Right lobe of liver (tissue), 6 donors: ENCODE data around the gene CST3. TPM values are rescaled to one million over a fixed set of nuclear protein-coding genes. Genes with fewer than 3 reads are reported as not detected.
A peak's percentile ranks its signal among the peaks of the same experiment; 100 is the strongest.

Source experiments
- ATAC-seq, 4 donors: fragments of 200-7000 bp; cut with Tn5 transposase; one replicate each; pipeline ENCODE4 v1.9.1; 2020; ENCODE audit warnings: mild to moderate bottlenecking in 4 of 4, moderate library complexity in 4 of 4
- DNase-seq, 3 donors: peaks; one replicate each; pipeline ENCODE4 v3.0.0-alpha.2; 2020
- H3K27ac ChIP-seq, 3 donors: fragments of 200-600 bp; one replicate each; pipeline ENCODE4 v1.8.0; 2022
- H3K27me3 ChIP-seq, 2 donors: fragments of 200-600 bp; one replicate each; pipeline ENCODE4 v1.8.0; 2022
- H3K36me3 ChIP-seq, 4 donors: fragments of 200-600 bp; sonication (generic) in 1 of 4; one replicate each; pipeline versions ENCODE4 v1.5.1 to v1.8.0; 2017 to 2022; ENCODE audit warnings: control low read depth in 1 of 4
- H3K4me1 ChIP-seq, 4 donors: fragments of 200-600 bp; sonication (generic) in 1 of 4; one replicate each; pipeline versions ENCODE4 v1.5.1 to v1.8.0; 2017 to 2022; ENCODE audit warnings: control low read depth in 1 of 4
- H3K4me3 ChIP-seq, 3 donors: fragments of 200-600 bp; one replicate each; pipeline ENCODE4 v1.8.0; 2022
- H3K9me3 ChIP-seq, 4 donors: fragments of 200-600 bp; sonication (generic) in 1 of 4; one replicate each; pipeline versions ENCODE4 v1.5.1 to v1.8.0; 2017 to 2022; ENCODE audit warnings: control low read depth in 1 of 4
- CTCF ChIP-seq, 4 donors: fragments of 200-600 bp in 3 of 4; fragments of 450-650 bp in 1 of 4; IDR thresholded peaks; one replicate each; pipeline versions ENCODE4 v1.5.1 to v1.8.0; 2016 to 2022; ENCODE audit warnings: antibody characterized with exemption in 4 of 4, mild to moderate bottlenecking in 2 of 4
- POLR2A ChIP-seq: fragments of 450-650 bp; IDR thresholded peaks from one replicate; pipeline ENCODE4 v1.6.1; 2017; ENCODE audit warnings: antibody characterized with exemption, mild to moderate bottlenecking
- WGBS: methylation state at CpG from one replicate; pipeline ENCODE4 v1.1.6; 2018; ENCODE audit warnings: low coverage, low lambda C conversion rate; ENCODE audit not compliant: insufficient coverage; ENCODE audit errors: missing lambda C conversion rate; 5-methylcytosine and 5-hydroxymethylcytosine counted together
- intact Hi-C, 2 donors: fragments of 100-400 bp; cut with DNase I; formaldehyde crosslinking; loops; one replicate each; pipeline versions ENCODE4 v1.11.2 to v1.14.1; 2022
- total RNA-seq, 6 experiments: library from RNA; depleted of rRNA in 2 of 6; stranded (reverse); fragments of >200 nt in 2 of 6; fragmentation: NEBNext Ultra II Directional in 3 of 6; extraction: Animal tissue kit (Norgen Biotek cat#: 25700) in 3 of 6; gene quantifications; one replicate each; pipeline versions ENCODE4 v1.1.0 to v1.2.4, GENCODE V29; 2016 to 2023
- donor health status: DM: no; HTN: yes; CAD: no.
- donor health status: DM: no; HTN: no; CAD: no.
- donor health status: DM: no; HTN: no; CAD: no.
- donor health status: DM: no; HTN: yes; CAD: no.
- donor health status: DM: no; HTN: yes; CAD: no.

CST3 gene
- total RNA-seq, 6 experiments from 2014 or later = 504 to 1,394 (median 638) TPM

DNA sequence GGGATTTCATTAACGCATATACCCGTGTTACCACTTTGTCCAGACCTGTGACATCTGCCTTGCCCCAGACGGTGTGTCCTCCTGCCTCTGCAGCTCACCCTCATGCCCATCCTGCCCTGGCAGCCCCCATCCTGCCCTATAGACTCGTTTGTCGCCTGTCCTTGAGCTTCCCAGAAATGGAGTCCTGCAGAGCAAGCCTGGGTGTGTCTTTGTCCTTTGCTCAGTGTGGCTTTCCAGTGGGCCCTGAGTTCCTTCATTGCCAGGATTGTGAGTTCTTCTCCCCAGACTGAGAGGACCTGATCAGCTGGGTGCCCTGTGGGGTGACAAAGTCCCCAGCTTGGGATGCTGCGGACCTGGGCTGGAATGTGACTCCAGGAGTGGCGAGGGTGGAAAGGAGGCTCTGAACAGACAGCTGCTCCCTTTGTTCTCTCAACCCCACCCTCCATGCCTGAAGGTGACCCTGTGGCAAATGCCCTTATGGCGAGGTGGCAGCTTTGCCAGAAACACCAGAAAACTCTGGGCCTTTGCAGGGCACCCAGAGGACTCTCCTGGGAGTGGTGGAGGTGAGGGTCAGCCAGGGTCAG, 2.4 kb upstream of the CST3 start:
- intact Hi-C loops = no loop called here
- Histone ChIP-seq H3K36me3 (no peaks in the 10 kb centered on the region), H3K27me3 (no peaks in the 10 kb centered on the region), H3K4me1 (peaks cover 0 to 14% (median 6%) of the 10 kb centered on the region in 4 donors), H3K27ac (no peak overlapping the region), H3K4me3 (no peak overlapping the region), H3K9me3 (no peaks in the 10 kb centered on the region)
- TF ChIP-seq POLR2A (no peak), CTCF (IDR thresholded peaks at IDR 0.05) (no peak)
- 90% methylated on average over 3 of the region's 8 CpGs for WGBS
- DNase-seq = no peak
- no peak for ATAC-seq

GRCh38 chr20:23639490-23639958, 1.8 kb upstream of the CST3 start:
- intact Hi-C loops = no loop called here
- 73% methylated on average over 4 of the region's 8 CpGs for WGBS
- ATAC-seq (no peak), DNase-seq (no peak)
- TF ChIP-seq POLR2A = no peak
- no peak for TF ChIP-seq CTCF (IDR thresholded peaks at IDR 0.05)
- H3K9me3 ChIP-seq = no peaks in the 10 kb centered on the region
- H3K4me3 ChIP-seq = no peak overlapping the region
- H3K27ac ChIP-seq = no peak overlapping the region
- H3K27me3 ChIP-seq = no peaks in the 10 kb centered on the region
- H3K36me3 ChIP-seq = peaks cover 0 to 1% (median 0%) of the 10 kb centered on the region in 4 donors
- H3K4me1 ChIP-seq = peaks cover 0 to 20% (median 8%) of the 10 kb centered on the region in 4 donors

DNA sequence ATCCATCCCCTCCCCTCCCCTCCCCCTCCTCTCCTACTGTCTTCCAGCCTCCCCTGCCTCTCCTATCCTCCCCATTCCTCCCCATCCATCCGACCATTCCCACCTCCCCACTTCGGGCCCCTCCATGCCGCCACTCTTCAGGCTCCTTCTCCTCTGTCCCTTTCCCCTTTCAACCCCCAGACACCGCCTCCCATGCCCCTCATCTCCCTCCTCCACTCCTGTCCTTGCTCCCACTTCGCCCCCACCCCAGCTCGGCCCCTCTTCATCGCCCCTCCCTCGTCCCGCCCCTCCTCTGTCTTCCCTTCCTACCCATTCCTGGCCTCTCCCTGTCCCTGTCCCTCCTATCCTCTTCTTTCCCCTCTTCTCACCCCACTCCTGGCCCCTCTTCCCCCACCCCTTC, 554 bp upstream of the CST3 start:
- ATAC-seq (no peak), DNase-seq (no peak)
- 76% methylated on average over 8 of the region's 9 CpGs for WGBS
- H3K36me3 ChIP-seq = peaks cover 0 to 11% (median 4%) of the 10 kb centered on the region in 4 donors
- no peak overlapping the region for H3K4me3 ChIP-seq
- H3K9me3 ChIP-seq = no peaks in the 10 kb centered on the region
- TF ChIP-seq POLR2A = no peak
- TF ChIP-seq CTCF (IDR thresholded peaks at IDR 0.05) = no peak
- intact Hi-C loops = no loop called here
- H3K4me1 ChIP-seq = peaks cover 0 to 20% (median 12%) of the 10 kb centered on the region in 4 donors
- H3K27ac ChIP-seq = no peak overlapping the region
- no peaks in the 10 kb centered on the region for H3K27me3 ChIP-seq

- DNase-seq (no peak), ATAC-seq (no peak)
- 22% methylated on average over 4 of the region's 4 CpGs for WGBS
- H3K9me3 ChIP-seq = no peaks in the 10 kb centered on the region
- intact Hi-C loops = no loop called here
- TF ChIP-seq CTCF (IDR thresholded peaks at IDR 0.05) (no peak), POLR2A (no peak)
- H3K4me1 ChIP-seq = peaks cover 0 to 20% (median 12%) of the 10 kb centered on the region in 4 donors
- H3K4me3 ChIP-seq = peak overlapping the region; percentile 84 to 99 (median 95)
- H3K27ac ChIP-seq = peak overlapping the region; percentile 89 to 94 (median 91)
- H3K27me3 ChIP-seq = no peaks in the 10 kb centered on the region
- H3K36me3 ChIP-seq = peaks cover 0 to 21% (median 8%) of the 10 kb centered on the region in 4 donors
Measured at GRCh38 chr20:23636908-23637281, 860 bp downstream of the CST3 start.
